AG09319 (cell line): ENCODE data around the gene PTPN21.

Experiments used
- DNase-seq: peaks from one replicate; pipeline ENCODE4 v3.0.0-alpha.2; 2010; ENCODE audit warnings: low read depth; ENCODE audit errors: extremely low read depth
- TF ChIP-seq, protein P1 (sequence below): IDR thresholded peaks from 2 replicates; pipeline ENCODE4 v1.5.1; 2011; ENCODE audit warnings: low read depth, mild to moderate bottlenecking, inconsistent platforms, low read length, moderate library complexity

Gene PTPN21

GRCh38 chr14:88519907-88520306 is 34.9 kb downstream of the PTPN21 start:
- no peak for DNase-seq
- TF ChIP-seq, protein P1, sequence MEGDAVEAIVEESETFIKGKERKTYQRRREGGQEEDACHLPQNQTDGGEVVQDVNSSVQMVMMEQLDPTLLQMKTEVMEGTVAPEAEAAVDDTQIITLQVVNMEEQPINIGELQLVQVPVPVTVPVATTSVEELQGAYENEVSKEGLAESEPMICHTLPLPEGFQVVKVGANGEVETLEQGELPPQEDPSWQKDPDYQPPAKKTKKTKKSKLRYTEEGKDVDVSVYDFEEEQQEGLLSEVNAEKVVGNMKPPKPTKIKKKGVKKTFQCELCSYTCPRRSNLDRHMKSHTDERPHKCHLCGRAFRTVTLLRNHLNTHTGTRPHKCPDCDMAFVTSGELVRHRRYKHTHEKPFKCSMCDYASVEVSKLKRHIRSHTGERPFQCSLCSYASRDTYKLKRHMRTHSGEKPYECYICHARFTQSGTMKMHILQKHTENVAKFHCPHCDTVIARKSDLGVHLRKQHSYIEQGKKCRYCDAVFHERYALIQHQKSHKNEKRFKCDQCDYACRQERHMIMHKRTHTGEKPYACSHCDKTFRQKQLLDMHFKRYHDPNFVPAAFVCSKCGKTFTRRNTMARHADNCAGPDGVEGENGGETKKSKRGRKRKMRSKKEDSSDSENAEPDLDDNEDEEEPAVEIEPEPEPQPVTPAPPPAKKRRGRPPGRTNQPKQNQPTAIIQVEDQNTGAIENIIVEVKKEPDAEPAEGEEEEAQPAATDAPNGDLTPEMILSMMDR = no peak

- TF ChIP-seq, protein P1 = no peak
- DNase-seq = peak; percentile 15
These were observed 36.0 kb downstream of the PTPN21 start for GRCh38 chr14:88518592-88519512.

DNA sequence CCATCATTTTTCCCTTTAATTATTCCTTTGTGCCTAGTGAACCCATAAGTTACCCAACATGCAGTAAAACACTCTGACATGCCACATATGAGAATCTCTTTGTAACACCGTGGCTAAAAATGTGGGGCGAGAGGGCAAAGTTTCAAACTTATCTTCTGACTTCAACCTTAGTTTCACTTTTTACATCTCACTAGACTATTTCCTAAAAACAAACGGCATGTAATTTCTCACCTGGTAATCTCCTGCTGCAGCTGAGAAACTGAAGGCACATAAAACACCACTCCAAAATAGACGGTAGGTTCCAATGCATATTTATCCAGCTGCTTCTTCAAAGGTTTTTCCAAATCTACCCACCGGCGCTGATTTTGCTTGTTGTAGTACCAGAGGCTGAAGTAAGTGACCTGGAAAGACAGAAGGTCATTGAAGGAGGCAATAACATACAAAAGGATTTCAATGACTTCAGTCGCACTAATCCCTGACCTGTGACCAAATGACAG is 37.9 kb downstream of the PTPN21 start:
- no peak for DNase-seq
- TF ChIP-seq, protein P1 = no peak

- no peak for DNase-seq
- TF ChIP-seq, protein P1 = no peak
These were observed 39.1 kb downstream of the PTPN21 start for GRCh38 chr14:88515499-88516221.

DNA sequence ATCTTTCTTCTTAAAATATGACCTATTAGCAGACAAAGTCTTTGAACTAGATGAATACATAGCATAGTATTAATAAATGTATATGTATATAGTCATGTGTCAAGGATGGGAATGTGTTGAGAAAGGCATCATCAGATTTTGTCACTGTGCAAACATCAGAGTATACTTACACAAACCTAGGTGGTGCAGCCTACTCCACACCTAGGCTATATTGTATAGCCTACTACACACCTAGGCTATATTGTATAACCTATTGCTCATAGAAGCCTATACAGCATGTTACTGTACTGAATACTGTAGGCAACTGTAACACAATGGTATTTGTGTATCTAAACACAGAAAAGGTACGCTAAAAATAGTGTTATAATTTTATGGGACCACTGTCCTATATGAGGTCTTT is 47.6 kb downstream of the PTPN21 start:
- DNase-seq = no peak
- TF ChIP-seq, protein P1 = no peak

- TF ChIP-seq, protein P1 = no peak
- no peak for DNase-seq
These were observed 49.2 kb downstream of the PTPN21 start for GRCh38 chr14:88505621-88506020.

- TF ChIP-seq, protein P1 = no peak
- DNase-seq = no peak
These were observed 50.2 kb downstream of the PTPN21 start for GRCh38 chr14:88504602-88505001.
